Epidermal melanocyte (primary cell): ENCODE results near the gene RPS6KA2.
A peak's percentile ranks its signal among the peaks of the same experiment; 100 is the strongest.
"Not testable (repeated sequence)": the region's sequence is repeated elsewhere in the genome, so short reads cannot be mapped to it uniquely, and the experiment has no call there.

Source experiments
- DNase-seq: peaks from one replicate; pipeline ENCODE4 v3.0.0; 2011; ENCODE audit warnings: low spot score; ENCODE audit not compliant: insufficient read length

Gene RPS6KA2

GRCh38 chr6:166556863-166557322 is 70.2 kb downstream of the RPS6KA2 start:
- DNase-seq = peak; percentile 74

GRCh38 chr6:166556336-166556735 is 70.7 kb downstream of the RPS6KA2 start:
- no peak for DNase-seq

- no peak for DNase-seq
Measured at GRCh38 chr6:166555086-166555485, 72.0 kb downstream of the RPS6KA2 start.

- no peak for DNase-seq
Measured at GRCh38 chr6:166554316-166554715, 72.7 kb downstream of the RPS6KA2 start.

GRCh38 chr6:166553563-166554271 is 73.3 kb downstream of the RPS6KA2 start:
- DNase-seq = no peak

- no peak for DNase-seq
Measured at GRCh38 chr6:166552600-166552999, 74.5 kb downstream of the RPS6KA2 start.

GRCh38 chr6:166551754-166552495 is 75.1 kb downstream of the RPS6KA2 start:
- DNase-seq = no peak

- no peak for DNase-seq
Measured at GRCh38 chr6:166546653-166547052, 80.4 kb downstream of the RPS6KA2 start.

- no peak for DNase-seq
Measured at GRCh38 chr6:166545156-166546034, 81.7 kb downstream of the RPS6KA2 start.

- DNase-seq = no peak
Measured at GRCh38 chr6:166544296-166544605, 82.8 kb downstream of the RPS6KA2 start.

- no peak for DNase-seq
Measured at GRCh38 chr6:166543603-166544295, 83.3 kb downstream of the RPS6KA2 start.

GRCh38 chr6:166542580-166542912 is 84.5 kb downstream of the RPS6KA2 start:
- no peak for DNase-seq

GRCh38 chr6:166541876-166542579 is 85.0 kb downstream of the RPS6KA2 start:
- no peak for DNase-seq

GRCh38 chr6:166541366-166541765 is 85.7 kb downstream of the RPS6KA2 start:
- DNase-seq = no peak

- no peak for DNase-seq
Measured at GRCh38 chr6:166540631-166541331, 86.3 kb downstream of the RPS6KA2 start.

- DNase-seq = no peak
Measured at GRCh38 chr6:166539543-166539942, 87.5 kb downstream of the RPS6KA2 start.

- DNase-seq = not testable (repeated sequence)
Measured at GRCh38 chr6:166539011-166539385, 88.1 kb downstream of the RPS6KA2 start.

GRCh38 chr6:166538297-166539010 is 88.6 kb downstream of the RPS6KA2 start:
- DNase-seq = no peak

GRCh38 chr6:166534658-166535406 is 92.2 kb downstream of the RPS6KA2 start:
- DNase-seq = no peak
